GM12878 (cell line): ENCODE measurements around the gene MYRF. TPM values are rescaled to one million over a fixed set of nuclear protein-coding genes. Genes with fewer than 3 reads are reported as not detected.

ENCODE experiments used
- ATAC-seq: fragments of 200-7000 bp; cut with Tn5 transposase; 3 replicates; pipeline ENCODE4 v1.9.1; 2020; ENCODE audit warnings: mild to moderate bottlenecking, moderate library complexity
- BruUV-seq: library from RNA; stranded (reverse); fragments of 400-500 nt; replicated peaks from 2 replicates; lab custom pipeline; 2021; lab: Mats Ljungman, UMichigan
- CTCF ChIA-PET: fragments of 300-600 bp; sonication (Branson Sonifier 250); formaldehyde crosslinking; extraction: SDS; loops from one replicate; lab custom pipeline; 2021; ENCODE audit warnings: inconsistent platforms; lab: Yijun Ruan, JAX
- POLR2A ChIA-PET: fragments of 350-600 bp; formaldehyde crosslinking; extraction: SDS; loops from one replicate; lab custom pipeline; 2021; ENCODE audit warnings: inconsistent platforms; lab: Charles Lee
- RAD21 ChIA-PET: fragments of 300-600 bp; sonication (Branson Sonifier 250); formaldehyde crosslinking; loops from one replicate; lab custom pipeline; 2023; ENCODE audit warnings: antibody characterized with exemption; ENCODE audit not compliant: unreplicated experiment; lab: Charles Lee
- SMC1A ChIA-PET: fragments of 300-600 bp; sonication (Branson Sonifier 250); formaldehyde crosslinking; loops from one replicate; lab custom pipeline; 2023; ENCODE audit not compliant: unreplicated experiment, uncharacterized antibody; lab: Charles Lee
- DNase-seq: peaks from one replicate; pipeline ENCODE4 v3.0.0-alpha.2; 2011; ENCODE audit warnings: low read depth, low spot score
- FAIRE-seq: peaks from 3 replicates; lab custom pipeline; 2011; peaks lifted over from hg19 to GRCh38; lab: Jason Lieb, UNC
- H2AFZ ChIP-seq: 2 replicates; pipeline ENCODE4 v1.6.0; 2011; ENCODE audit warnings: low read depth, low read length, control low read depth; ENCODE audit not compliant: control insufficient read depth
- H3K27ac ChIP-seq: 2 replicates; pipeline ENCODE4 v1.5.1; 2011; ENCODE audit warnings: control low read depth; ENCODE audit not compliant: control insufficient read depth, insufficient read depth
- H3K27me3 ChIP-seq, 2 experiments: replicated peaks in 1 of 2; 2 replicates each; pipeline versions ENCODE4 v1.6.0 to v1.6.1; 2011; ENCODE audit warnings: low read length in 1 of 2; ENCODE audit not compliant: control insufficient read depth in 2 of 2, insufficient read depth in 2 of 2
- H3K36me3 ChIP-seq, 2 experiments: 2 replicates each; pipeline ENCODE4 v1.5.1; 2011; ENCODE audit warnings: low read length in 1 of 2; ENCODE audit not compliant: control insufficient read depth in 2 of 2, insufficient read depth in 2 of 2
- H3K4me1 ChIP-seq: 2 replicates; pipeline ENCODE4 v1.6.1; 2011; ENCODE audit warnings: mild to moderate bottlenecking, low read length, moderate library complexity, mixed read lengths; ENCODE audit not compliant: control insufficient read depth, insufficient read depth
- H3K4me2 ChIP-seq: 2 replicates; pipeline ENCODE4 v1.6.0; 2011; ENCODE audit warnings: control low read depth; ENCODE audit not compliant: control insufficient read depth, insufficient read depth
- H3K4me3 ChIP-seq: fragments of 200-600 bp; sonication (generic); 2 replicates; pipeline ENCODE4 v1.5.1; 2016
- H3K79me2 ChIP-seq: 2 replicates; pipeline ENCODE4 v1.6.0; 2011; ENCODE audit warnings: low read length; ENCODE audit not compliant: control insufficient read depth, insufficient read depth
- H3K9ac ChIP-seq: 2 replicates; pipeline ENCODE4 v1.8.0; 2011; ENCODE audit warnings: low read length, control low read depth, mixed read lengths; ENCODE audit not compliant: control insufficient read depth, insufficient read depth
- H3K9me3 ChIP-seq: replicated peaks from 3 replicates; pipeline ENCODE4 v1.5.1; 2011; ENCODE audit warnings: mild to moderate bottlenecking, low read length; ENCODE audit not compliant: control insufficient read depth, insufficient read depth
- H4K20me1 ChIP-seq: 2 replicates; pipeline ENCODE4 v1.6.0; 2011; ENCODE audit not compliant: control insufficient read depth, insufficient read depth
- CEBPB ChIP-seq, 2 experiments: fragments of 150-350 bp in 1 of 2; IDR thresholded peaks; 2 replicates each; pipeline ENCODE4 v1.6.1; 2012 to 2014; ENCODE audit warnings: low read depth in 2 of 2, low read length in 2 of 2, borderline replicate concordance in 1 of 2, inconsistent platforms in 1 of 2
- CREB1 ChIP-seq: IDR thresholded peaks from 2 replicates; pipeline ENCODE4 v1.6.1; 2012; ENCODE audit warnings: low read depth, mild to moderate bottlenecking, inconsistent platforms
- EED ChIP-seq: sonication (generic); IDR thresholded peaks from 2 replicates; pipeline ENCODE4 v1.6.1; 2016; ENCODE audit warnings: antibody characterized with exemption, low read depth
- FOXM1 ChIP-seq: IDR thresholded peaks from 2 replicates; pipeline ENCODE4 v1.6.1; 2012; ENCODE audit warnings: low read depth, mild to moderate bottlenecking, inconsistent platforms, low read length, moderate library complexity
- IKZF2 ChIP-seq, 2 experiments: fragments of 450-650 bp; IDR thresholded peaks; 2 replicates each; pipeline ENCODE4 v1.6.1; 2017; ENCODE audit warnings: mild to moderate bottlenecking in 2 of 2, moderate library complexity in 2 of 2
- MAX ChIP-seq: IDR thresholded peaks from 2 replicates; pipeline ENCODE4 v1.6.1; 2012; ENCODE audit warnings: low read depth, low read length, improper control_type of control experiment
- MEF2A ChIP-seq: IDR thresholded peaks from 2 replicates; pipeline ENCODE4 v1.6.1; 2011; ENCODE audit warnings: low read depth, mild to moderate bottlenecking, low read length, moderate library complexity; ENCODE audit not compliant: insufficient read depth
- MEF2B ChIP-seq: fragments of 450-650 bp; IDR thresholded peaks from 2 replicates; pipeline ENCODE4 v1.6.1; 2018; ENCODE audit warnings: mild to moderate bottlenecking, moderate library complexity; ENCODE audit not compliant: partially characterized antibody, poor library complexity, severe bottlenecking
- NKRF ChIP-seq: fragments of 450-650 bp; conservative IDR thresholded peaks from 2 replicates; pipeline ENCODE4 v1.6.1; 2017; ENCODE audit warnings: mild to moderate bottlenecking, moderate library complexity
- TBL1XR1 ChIP-seq: IDR thresholded peaks from 2 replicates; pipeline ENCODE4 v1.6.1; 2012; ENCODE audit warnings: low read depth, low read length, improper control_type of control experiment
- WRNIP1 ChIP-seq: IDR thresholded peaks from 2 replicates; pipeline ENCODE4 v1.6.1; 2011; ENCODE audit warnings: low read depth, low read length, improper control_type of control experiment, borderline replicate concordance
- WGBS: methylation state at CpG from one replicate; pipeline ENCODE4 v1.1.6; 2016; ENCODE audit warnings: low lambda C conversion rate; ENCODE audit not compliant: insufficient replicate concordance, insufficient coverage; ENCODE audit errors: missing lambda C conversion rate; 5-methylcytosine and 5-hydroxymethylcytosine counted together
- in situ Hi-C: fragments of 300-500 bp; cut with MboI; formaldehyde crosslinking; loops from 9 replicates; pipeline ENCODE4 v1.14.3; 2018; ENCODE audit warnings: mixed read lengths
- intact Hi-C: fragments of 100-400 bp; cut with micrococcal nuclease; formaldehyde crosslinking; loops from one replicate; pipeline ENCODE4 v1.14.2; 2022; ENCODE audit not compliant: unreplicated experiment
- polyA plus RNA-seq, 11 experiments: library from polyadenylated mRNA; depleted of rRNA in 4 of 11; unstranded in 6 of 11; stranded (reverse) in 5 of 11; fragments of >200 nt; fragmentation: Nextera tagmentation in 4 of 11; fragmentation: Illumina TruSeq in 1 of 11; extraction: Ambion mirVana in 4 of 11; extraction: Trizol in 1 of 11; gene quantifications; 1 replicate in 1 of 11; 2 replicates in 10 of 11; pipeline versions ENCODE4 v1.2.1 to v1.2.3, GENCODE V29; 2011 to 2016; ENCODE audit warnings: inconsistent platforms in 2 of 11, missing spikeins in 2 of 11, low read depth in 1 of 11
- total RNA-seq, 4 experiments: library from RNA; depleted of rRNA in 3 of 4; stranded (reverse); fragments of >200 nt in 3 of 4; fragmentation: Illumina TruSeq in 1 of 4; extraction: Trizol in 1 of 4; gene quantifications; 2 replicates each; pipeline versions ENCODE4 v1.2.1 to v1.2.3, GENCODE V29; 2013 to 2021

Gene MYRF
- total and polyA plus RNA-seq, 10 of the 15 experiments (the other 5 are each of a cell fraction or from before 2014, with no cell fraction given), result 0.27 to 15.6 (median 0.89) TPM

- no peaks in the 10 kb centered on the region for H3K9me3 ChIP-seq
- TF ChIP-seq TBL1XR1 (no peak), MEF2A (no peak), MEF2B (no peak), NKRF (no peak), MAX (0 out of 2 replicates have a peak, but pooled peaks have one; percentile 1), FOXM1 (no peak), WRNIP1 (no peak), IKZF2 (IDR thresholded peaks at IDR 0.05) (0 out of 4 replicates have a peak, but pooled peaks of 1 of the 2 experiments have one; percentile 5), CREB1 (0 out of 2 replicates have a peak, but pooled peaks have one; percentile 49), EED (no peak), CEBPB (IDR thresholded peaks at IDR 0.05; ENCODE audit: borderline replicate concordance in 1 of 2, low read depth in 2 of 2, low read length in 2 of 2) (no peak)
- peak; percentile 72 for ATAC-seq
- ChIA-PET RAD21 (interaction anchor here (0.9 to 4.5 kb wide), 9 partner anchors 9 to 320 kb away, joined by 3 to 32 read pairs (median 4); no protein-coding TSS in a partner anchor), CTCF (interaction anchor here (0.6 to 12.7 kb wide), 15 partner anchors 24 to 316 kb away, joined by 3 to 200 read pairs (median 6); partner anchors contain the start of gene BEST1), SMC1A (interaction anchor here (1.4 to 8.3 kb wide), 5 partner anchors 16 to 290 kb away, joined by 3 to 91 read pairs (median 7); no protein-coding TSS in a partner anchor), POLR2A (interaction anchor here (0.9 to 6.7 kb wide), 7 partner anchors 21 to 45 kb away, joined by 3 to 60 read pairs (median 3); partner anchors contain the start of genes FADS1 and MYRF)
- intact Hi-C loops (loop anchor here (1.0 to 2.0 kb wide), 2 partner anchors 23 to 43 kb away; no protein-coding TSS in a partner anchor), in situ Hi-C loops (no loop called here)
- H3K9ac ChIP-seq, result peak overlapping the region; percentile 100
- WGBS, result 6% methylated on average over 14 of the region's 14 CpGs
- peak overlapping the region; percentile 99 for H2AFZ ChIP-seq
- no peak for DNase-seq
- peaks cover 66% of the 10 kb centered on the region for H3K79me2 ChIP-seq
- peaks cover 21 to 24% of the 10 kb centered on the region in 2 experiments for H3K36me3 ChIP-seq
- BruUV-seq, result TSS peak; percentile 89
- peak overlapping the region; percentile 100 for H3K27ac ChIP-seq
- H3K4me3 ChIP-seq, result peak overlapping the region; percentile 98
- FAIRE-seq, result peak; percentile 90
- no peaks in the 10 kb centered on the region for H4K20me1 ChIP-seq
- peak overlapping the region; percentile 83 for H3K4me2 ChIP-seq
- no peaks in the 10 kb centered on the region for H3K27me3 ChIP-seq
- H3K4me1 ChIP-seq, result no peaks in the 10 kb centered on the region; the same call in 1 of the 2 replicates
These were observed 39.4 kb downstream of the MYRF start for GRCh38 chr11:61791737-61792309.
